Epithelial cell of proximal tubule (primary cell): ENCODE measurements around the gene C19orf47. TPM values are rescaled to one million over a fixed set of nuclear protein-coding genes. Genes with fewer than 3 reads are reported as not detected.
"Not testable (repeated sequence)": the region's sequence is repeated elsewhere in the genome, so short reads cannot be mapped to it uniquely, and the experiment has no call there.

ENCODE experiments used
- DNase-seq: peaks from one replicate; pipeline ENCODE4 v3.0.0-alpha.2; 2011; ENCODE audit warnings: low read depth
- H3K4me3 ChIP-seq: 2 replicates; pipeline ENCODE4 v1.5.1; 2011; ENCODE audit warnings: low read depth, mild to moderate bottlenecking, low read length
- total RNA-seq: library from RNA; depleted of rRNA; stranded (reverse); fragments of >200 nt; gene quantifications from 2 replicates; pipeline ENCODE4 v1.2.3, GENCODE V29; 2015
- TF ChIP-seq, protein P1 (sequence below): conservative IDR thresholded peaks from 2 replicates; pipeline ENCODE4 v1.5.1; 2012; ENCODE audit warnings: low read depth, mild to moderate bottlenecking, low read length

The C19orf47 gene
- total RNA-seq, 1 donor from 2014 or later = 13.5 TPM

GRCh38 chr19:40376286-40376862 is 28.2 kb upstream of the C19orf47 start:
- TF ChIP-seq, protein P1, sequence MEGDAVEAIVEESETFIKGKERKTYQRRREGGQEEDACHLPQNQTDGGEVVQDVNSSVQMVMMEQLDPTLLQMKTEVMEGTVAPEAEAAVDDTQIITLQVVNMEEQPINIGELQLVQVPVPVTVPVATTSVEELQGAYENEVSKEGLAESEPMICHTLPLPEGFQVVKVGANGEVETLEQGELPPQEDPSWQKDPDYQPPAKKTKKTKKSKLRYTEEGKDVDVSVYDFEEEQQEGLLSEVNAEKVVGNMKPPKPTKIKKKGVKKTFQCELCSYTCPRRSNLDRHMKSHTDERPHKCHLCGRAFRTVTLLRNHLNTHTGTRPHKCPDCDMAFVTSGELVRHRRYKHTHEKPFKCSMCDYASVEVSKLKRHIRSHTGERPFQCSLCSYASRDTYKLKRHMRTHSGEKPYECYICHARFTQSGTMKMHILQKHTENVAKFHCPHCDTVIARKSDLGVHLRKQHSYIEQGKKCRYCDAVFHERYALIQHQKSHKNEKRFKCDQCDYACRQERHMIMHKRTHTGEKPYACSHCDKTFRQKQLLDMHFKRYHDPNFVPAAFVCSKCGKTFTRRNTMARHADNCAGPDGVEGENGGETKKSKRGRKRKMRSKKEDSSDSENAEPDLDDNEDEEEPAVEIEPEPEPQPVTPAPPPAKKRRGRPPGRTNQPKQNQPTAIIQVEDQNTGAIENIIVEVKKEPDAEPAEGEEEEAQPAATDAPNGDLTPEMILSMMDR = no peak
- H3K4me3 ChIP-seq = no peak overlapping the region
- DNase-seq = no peak

DNA sequence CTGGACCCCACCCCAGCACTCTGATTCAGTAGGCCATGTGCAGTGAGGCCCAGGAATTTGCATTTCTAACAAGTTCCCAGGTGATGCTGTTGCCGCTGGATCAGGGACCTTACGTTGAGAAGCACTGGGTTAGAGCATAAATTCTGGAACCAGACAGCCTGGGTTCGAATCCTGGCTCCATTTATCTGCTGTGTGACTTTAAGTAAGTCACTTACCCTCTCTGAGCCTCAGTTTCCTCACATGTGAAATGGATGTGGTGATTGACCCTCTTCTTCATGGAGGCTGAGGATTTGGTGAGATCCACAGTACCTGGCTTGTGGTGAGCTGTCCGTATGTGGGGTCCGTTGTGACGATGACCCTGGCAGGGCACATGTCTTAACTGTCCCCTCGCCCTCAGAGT is 25.9 kb upstream of the C19orf47 start:
- no peak overlapping the region for H3K4me3 ChIP-seq
- no peak for DNase-seq
- TF ChIP-seq, protein P1 = no peak

DNA sequence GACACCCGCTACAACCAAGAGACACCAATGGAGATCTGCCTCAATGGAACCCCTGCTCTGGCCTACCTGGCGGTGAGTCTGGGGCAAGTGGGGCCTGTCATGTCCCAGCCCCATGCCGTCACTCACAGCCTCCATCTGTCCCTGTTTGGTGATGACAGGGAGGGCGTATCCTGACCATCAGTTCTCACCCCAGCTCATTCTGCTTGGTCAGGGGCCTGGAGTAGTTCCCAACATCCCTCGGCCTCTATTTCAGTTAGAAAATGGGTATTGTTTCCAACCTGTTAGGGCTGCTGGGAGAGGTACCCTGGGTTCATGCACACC is 23.6 kb upstream of the C19orf47 start:
- H3K4me3 ChIP-seq = no peak overlapping the region
- TF ChIP-seq, protein P1 = no peak
- no peak for DNase-seq

- TF ChIP-seq, protein P1 = no peak
- no peak overlapping the region for H3K4me3 ChIP-seq
- DNase-seq = no peak
Measured at GRCh38 chr19:40370997-40371801, 23.0 kb upstream of the C19orf47 start.

DNA sequence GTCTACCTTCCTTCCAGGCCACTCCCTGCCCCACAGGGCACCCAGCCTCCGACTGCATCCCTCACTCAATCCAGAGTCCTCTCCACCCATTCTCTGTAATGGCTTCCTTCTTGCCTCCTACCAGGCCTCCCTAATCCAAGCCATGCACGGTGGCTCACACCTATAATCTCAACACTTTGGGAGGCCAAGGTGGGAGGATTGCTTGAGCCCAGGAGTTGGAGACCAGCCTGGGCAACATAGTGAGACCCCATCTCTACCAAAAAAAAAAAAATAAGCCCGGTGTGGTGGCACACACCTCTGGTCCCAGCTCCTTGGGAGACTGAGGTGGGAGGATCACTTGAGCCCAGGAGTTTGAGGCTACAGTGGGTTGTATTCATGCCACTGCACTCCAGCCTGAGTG is 22.1 kb upstream of the C19orf47 start:
- H3K4me3 ChIP-seq, DNase-seq: not testable (repeated sequence)

DNA sequence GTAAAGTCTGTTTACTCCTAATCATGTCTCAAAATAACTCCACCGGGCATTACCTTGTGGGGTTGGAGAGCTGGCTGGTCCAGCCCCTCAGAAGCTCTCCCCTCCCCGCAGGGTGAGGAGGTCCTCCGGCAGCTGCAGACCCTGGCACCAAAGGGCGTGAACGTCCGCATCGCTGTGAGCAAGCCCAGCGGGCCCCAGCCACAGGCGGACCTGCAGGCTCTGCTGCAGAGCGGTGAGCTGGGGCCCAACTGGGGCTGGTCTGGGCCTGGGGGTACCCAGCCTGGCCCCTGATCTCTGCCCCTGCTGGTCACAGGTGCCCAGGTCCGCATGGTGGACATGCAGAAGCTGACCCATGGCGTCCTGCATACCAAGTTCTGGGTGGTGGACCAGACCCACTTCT is 21.6 kb upstream of the C19orf47 start:
- no peak for DNase-seq
- TF ChIP-seq, protein P1 = no peak
- no peak overlapping the region for H3K4me3 ChIP-seq

- no peak for DNase-seq
- H3K4me3 ChIP-seq = no peak overlapping the region
- TF ChIP-seq, protein P1 = no peak
Measured at GRCh38 chr19:40367577-40368434, 19.6 kb upstream of the C19orf47 start.
